ENCODE data around the gene PATJ.

The PATJ gene

DNA sequence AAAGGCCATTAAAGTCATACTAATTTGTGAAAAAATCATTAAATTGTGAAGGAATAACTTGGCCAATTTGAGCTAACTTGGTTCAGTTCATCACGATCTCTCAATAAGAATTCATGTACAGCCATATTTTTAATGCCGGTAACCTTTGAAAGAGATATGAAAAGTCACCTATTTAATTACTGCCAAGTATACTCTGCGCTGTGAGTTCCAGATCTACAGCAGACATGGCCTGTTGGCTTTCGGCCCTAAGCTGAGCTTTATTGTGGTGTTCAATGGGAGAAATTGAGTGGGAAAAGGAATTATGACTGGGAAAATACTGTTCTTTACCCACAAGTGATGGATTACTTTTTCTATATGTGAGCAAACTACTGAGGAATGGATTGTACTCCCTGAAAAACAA, 292.5 kb downstream of the PATJ start:
- in situ Hi-C loops (cut with MboI; ENCODE audit: low sequenced_read_pairs): no loop called here

DNA sequence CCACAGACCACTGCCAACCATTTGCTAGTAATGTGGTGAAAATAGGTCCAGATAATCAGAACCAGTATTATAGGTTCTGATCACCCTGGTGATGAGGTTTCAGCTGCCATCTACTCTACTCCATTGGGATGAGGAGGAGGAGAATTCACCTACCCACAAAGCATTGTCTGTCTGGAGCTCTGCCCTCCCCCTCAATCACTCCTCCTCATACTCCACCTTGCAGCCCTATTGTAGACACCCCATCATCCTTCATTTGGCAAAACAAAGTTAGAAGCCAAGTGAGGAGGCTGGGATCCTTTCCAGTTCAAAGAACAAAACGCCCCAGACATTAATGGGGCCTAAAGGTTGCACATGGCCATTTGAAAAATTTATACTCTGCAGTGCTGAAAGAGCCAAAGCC, 295.0 kb downstream of the PATJ start:
- in situ Hi-C loops (cut with MboI; ENCODE audit: low sequenced_read_pairs): no loop called here

DNA sequence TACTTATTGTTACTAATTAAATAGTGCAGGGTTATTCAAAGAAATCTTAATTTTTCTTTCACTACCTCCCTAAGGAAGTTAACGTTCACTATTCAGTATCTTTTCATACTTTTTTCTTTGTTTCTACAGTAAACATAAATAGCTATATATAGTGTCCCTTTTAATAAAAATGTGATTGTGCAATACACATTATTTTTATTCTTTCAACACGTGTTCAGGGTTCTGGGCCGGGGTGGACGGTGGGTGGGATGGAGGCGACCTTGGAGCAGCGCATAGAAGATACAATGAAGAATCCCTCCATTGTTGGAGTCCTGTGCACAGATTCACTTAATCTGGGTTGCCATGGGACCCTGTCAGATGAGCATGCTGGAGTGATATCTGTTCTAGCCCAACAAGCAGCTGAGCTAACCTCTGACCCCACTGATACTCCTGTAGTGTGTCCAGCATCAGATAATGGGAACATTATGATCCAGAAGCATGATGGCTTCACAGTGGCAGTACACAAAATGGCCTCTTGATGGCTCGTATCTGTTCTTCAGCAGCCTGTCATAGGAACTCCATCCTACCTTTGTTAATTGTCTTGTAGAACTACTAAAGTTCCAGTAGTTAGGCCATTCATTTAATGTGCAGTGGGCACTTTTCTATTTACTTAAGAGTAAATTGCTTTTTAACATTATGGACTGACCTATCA, 296.5 kb downstream of the PATJ start:
- in situ Hi-C loops (cut with MboI; ENCODE audit: low sequenced_read_pairs): no loop called here

DNA sequence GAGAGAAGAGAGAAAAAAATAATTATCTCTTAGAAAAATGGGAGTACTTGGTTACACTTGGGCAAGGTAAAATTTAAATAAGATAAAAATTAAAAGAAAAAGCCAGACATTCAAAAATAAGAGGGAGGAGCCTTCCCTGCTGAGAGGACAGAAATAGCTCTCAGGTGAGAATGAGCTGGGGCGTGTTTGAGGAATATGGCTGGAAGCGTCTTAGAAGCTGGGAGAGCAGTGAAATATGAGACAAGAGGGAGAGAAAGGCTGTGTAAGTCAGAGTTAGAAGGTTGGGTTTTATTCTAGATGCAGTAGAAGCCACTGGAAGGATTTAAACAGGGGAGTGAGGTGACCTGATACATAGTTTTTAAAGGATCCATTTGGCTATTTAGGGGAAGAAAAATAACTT, 298.2 kb downstream of the PATJ start:
- in situ Hi-C loops (cut with MboI; ENCODE audit: low sequenced_read_pairs): no loop called here

DNA sequence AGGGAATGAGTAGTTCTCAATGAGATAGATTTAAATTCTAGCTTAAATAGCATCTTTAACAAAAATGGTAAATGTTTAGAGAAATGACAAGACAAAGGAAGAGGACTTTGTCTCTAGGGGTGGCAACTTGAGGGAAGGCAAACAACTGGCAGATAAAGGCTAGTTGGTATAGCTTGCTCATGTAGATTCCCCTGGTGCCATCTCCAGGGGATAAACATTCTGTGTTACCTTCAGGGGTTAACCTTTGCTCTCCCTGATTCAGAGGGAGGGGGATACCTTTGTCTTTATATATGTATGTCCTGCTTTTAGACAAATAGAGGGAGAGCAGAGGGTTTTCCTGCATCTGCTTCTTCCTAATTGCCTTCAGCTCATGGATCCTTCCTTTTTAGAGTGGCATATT, 298.7 kb downstream of the PATJ start:
- in situ Hi-C loops (cut with MboI; ENCODE audit: low sequenced_read_pairs): no loop called here

GRCh38 chr1:62043154-62043553, 300.9 kb downstream of the PATJ start:
- in situ Hi-C loops (cut with MboI; ENCODE audit: low sequenced_read_pairs): no loop called here

GRCh38 chr1:62045574-62045973, 303.3 kb downstream of the PATJ start:
- in situ Hi-C loops (cut with MboI; ENCODE audit: low sequenced_read_pairs): no loop called here

DNA sequence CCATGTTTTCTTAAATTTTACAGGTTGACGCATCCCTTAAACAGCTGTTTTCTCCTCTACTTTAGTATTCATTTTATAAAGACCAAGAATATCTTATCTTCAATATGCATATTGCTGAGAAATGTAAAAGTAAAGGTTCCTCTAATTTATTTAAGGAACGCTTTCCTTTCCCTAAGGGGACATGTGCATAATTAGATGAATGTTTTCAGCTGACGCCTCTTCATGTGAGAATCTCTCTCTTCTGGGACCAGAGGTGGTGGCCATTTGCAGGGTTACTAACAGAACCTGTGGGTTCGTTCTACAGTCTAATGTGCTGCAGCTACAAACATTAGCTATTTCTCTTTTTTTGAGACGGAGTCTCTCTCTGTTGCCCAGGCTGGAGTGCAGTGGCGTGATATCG, 304.6 kb downstream of the PATJ start:
- in situ Hi-C loops (cut with MboI; ENCODE audit: low sequenced_read_pairs): no loop called here

DNA sequence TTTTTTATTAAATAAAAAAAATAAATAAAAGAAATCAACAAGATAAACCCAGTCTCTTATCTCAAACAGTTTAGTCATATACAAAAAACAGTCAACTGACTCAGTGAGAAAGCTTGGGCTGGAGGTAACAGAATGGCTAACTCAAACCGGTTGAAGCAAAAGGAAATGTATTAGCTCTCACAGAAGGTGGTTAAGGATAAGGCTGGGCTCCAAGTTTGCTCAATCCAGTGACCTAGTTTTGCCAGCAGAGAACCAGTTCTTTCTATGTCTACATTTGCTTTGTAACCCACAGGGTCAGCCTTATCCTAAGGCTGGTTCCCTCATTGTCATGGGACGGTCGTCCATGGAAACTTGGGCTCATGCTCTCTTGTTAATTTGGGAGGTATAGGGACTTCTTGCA, 307.9 kb downstream of the PATJ start:
- in situ Hi-C loops (cut with MboI; ENCODE audit: low sequenced_read_pairs): no loop called here

- in situ Hi-C loops (cut with MboI; ENCODE audit: low sequenced_read_pairs): no loop called here
Observed at GRCh38 chr1:62052946-62053345, 310.7 kb downstream of the PATJ start.

- in situ Hi-C loops (cut with MboI; ENCODE audit: low sequenced_read_pairs): no loop called here
Observed at GRCh38 chr1:62054188-62054587, 311.9 kb downstream of the PATJ start.

- in situ Hi-C loops (cut with MboI; ENCODE audit: low sequenced_read_pairs): no loop called here
Observed at GRCh38 chr1:62057230-62057629, 314.9 kb downstream of the PATJ start.

GRCh38 chr1:62057641-62058290, 315.5 kb downstream of the PATJ start:
- in situ Hi-C loops (cut with MboI; ENCODE audit: low sequenced_read_pairs): no loop called here

DNA sequence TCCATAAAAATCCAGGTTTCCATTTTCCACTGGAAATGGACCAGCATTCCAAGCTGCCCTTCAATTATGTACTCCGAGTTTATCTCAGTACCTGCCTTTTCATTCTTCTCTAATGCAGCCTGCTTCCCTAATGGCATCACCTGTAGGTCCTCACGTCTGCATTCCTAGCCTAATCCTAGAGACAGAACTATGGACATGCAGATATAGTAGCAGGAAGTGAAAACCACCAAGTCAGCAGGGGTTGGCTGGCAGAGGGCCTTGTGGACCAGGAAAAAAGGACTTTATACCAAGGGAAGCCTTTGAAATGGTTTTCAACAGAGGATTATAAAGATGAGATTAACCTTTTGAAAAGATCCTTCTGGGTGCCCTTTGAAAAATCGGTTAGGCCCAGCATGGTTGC, 316.7 kb downstream of the PATJ start:
- in situ Hi-C loops (cut with MboI; ENCODE audit: low sequenced_read_pairs): no loop called here

GRCh38 chr1:62062087-62062486, 319.8 kb downstream of the PATJ start:
- in situ Hi-C loops (cut with MboI; ENCODE audit: low sequenced_read_pairs): no loop called here

DNA sequence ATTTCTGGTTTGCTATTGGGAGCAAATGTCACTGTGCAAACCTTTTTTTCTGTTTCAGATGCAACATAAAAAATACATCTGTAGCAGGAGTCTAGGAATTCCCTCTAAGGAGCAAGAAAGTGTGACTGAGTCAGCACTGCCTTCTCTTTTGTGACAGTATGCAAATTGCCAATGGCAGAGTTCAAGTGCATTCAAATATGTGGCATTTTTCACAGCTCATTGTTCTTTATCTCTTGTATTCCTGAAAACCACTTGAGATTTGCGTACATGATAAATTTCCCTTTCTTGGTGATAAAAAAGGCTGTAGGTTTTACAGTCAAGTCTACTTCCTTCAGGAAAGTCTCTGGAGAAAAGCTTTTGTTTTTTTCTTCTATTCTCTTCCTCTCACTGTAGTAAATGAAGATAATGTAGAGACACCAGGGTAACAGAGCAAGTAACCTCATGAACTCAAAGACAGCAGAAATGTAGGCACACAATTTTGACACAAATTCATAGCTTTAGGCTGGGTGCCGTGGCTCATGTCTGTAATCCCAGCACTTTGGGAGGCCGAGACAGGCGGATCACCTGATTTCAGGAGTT, 322.6 kb downstream of the PATJ start:
- in situ Hi-C loops (cut with MboI; ENCODE audit: low sequenced_read_pairs): no loop called here

DNA sequence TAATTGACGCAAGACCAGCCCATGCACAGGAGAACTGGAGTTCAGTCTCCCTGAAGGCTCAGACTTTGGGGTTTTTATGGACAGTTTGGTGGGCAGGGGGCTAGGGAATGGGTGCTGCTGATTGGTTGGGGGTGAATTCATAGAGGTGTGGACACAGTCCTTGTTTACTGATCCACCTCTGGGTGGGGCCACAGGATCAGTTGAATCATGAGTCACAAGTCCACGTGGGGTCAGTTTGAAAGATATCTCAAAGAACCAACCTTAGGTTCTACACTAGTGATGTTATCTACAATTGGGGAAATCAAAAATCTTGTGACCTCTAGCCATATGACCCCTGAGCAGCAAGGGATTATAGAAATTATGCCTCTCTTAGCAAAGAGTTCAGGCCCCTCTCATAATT, 324.4 kb downstream of the PATJ start:
- in situ Hi-C loops (cut with MboI; ENCODE audit: low sequenced_read_pairs): no loop called here

DNA sequence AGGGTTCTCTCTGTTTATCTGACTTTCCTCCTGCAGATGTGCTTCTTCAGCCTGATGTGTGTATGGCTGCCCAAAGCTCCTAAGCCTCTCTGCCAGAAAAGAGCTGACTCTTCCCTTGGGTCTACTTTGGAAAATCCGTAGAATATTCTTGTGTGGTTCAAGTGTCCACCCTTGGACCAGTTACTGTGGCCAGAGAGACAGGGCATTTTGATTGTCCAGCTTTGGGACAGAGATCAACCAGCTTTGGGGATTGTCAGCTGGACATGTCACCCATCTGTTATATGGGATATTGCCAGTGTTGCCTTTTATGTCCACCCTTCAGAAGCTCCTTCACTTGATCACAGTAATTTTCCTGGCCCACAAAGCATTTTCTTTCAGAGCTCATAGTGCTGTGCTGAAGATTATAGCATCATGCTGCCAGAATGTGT, 326.1 kb downstream of the PATJ start:
- in situ Hi-C loops (cut with MboI; ENCODE audit: low sequenced_read_pairs): no loop called here

GRCh38 chr1:62068978-62069377, 326.7 kb downstream of the PATJ start:
- in situ Hi-C loops (cut with MboI; ENCODE audit: low sequenced_read_pairs): no loop called here

DNA sequence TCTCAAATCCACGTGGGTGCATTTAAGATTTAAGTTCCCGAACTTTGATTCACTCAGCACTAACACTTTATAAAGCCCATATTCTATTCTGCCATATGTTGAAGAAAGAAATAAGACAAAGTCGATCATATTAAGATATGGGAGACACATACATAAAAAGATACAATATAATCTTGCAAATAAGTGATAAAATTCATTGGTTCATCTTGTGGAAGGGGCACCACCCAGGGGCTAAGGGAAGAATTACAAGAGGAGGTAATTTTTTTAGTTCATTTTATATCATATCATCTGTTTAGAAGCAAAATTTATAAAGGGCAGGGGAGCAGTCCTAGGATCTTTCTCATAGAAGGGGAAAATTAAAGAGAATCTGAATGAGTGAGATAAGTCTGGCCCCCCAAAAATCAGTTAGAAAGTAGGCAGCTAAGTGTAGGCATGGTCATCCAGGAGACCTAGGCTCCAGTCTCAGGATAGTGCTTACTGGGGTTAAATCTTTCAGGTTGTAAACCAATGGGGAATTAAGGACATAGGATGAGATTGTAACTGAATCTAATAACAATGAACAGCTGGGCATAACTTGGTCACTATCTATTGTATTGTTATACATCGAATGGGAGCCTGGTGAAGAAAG, 328.2 kb downstream of the PATJ start:
- in situ Hi-C loops (cut with MboI; ENCODE audit: low sequenced_read_pairs): no loop called here

GRCh38 chr1:62071695-62072094, 329.4 kb downstream of the PATJ start:
- in situ Hi-C loops (cut with MboI; ENCODE audit: low sequenced_read_pairs): no loop called here

DNA sequence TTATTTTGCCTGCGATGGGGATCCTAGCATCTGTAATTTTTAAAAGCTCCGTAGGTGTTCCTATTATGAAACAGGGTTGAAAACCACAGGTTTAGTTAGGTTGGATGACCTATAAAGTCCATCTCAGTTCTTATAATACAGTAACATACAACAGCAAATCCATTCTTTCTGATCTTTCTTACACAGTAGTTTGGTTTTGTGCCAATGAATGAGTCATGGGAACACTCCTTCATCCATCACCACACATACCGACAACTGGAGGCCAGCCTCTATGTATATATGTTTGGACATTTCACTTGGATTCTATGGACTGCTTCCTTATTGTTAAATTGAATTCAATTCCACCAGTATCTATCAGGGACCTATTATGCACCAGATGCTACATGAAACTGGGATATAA, 334.0 kb downstream of the PATJ start:
- in situ Hi-C loops (cut with MboI; ENCODE audit: low sequenced_read_pairs): no loop called here
